HG03095 (cell line): ENCODE results near the gene ISLR2.
A peak's percentile ranks its signal among the peaks of the same experiment; 100 is the strongest.
"Not testable (repeated sequence)": the region's sequence is repeated elsewhere in the genome, so short reads cannot be mapped to it uniquely, and the experiment has no call there.

Source experiments
- ATAC-seq: cut with Tn5 transposase; IDR thresholded peaks from one replicate; pipeline ENCODE4 v1.9.1; 2021; ENCODE audit warnings: moderate library complexity; ENCODE audit not compliant: unreplicated experiment

The ISLR2 gene

GRCh38 chr15:74156678-74157411, 26.5 kb downstream of the ISLR2 start:
- ATAC-seq, result no peak

- ATAC-seq, result no peak
Measured at GRCh38 chr15:74157868-74158827, 27.8 kb downstream of the ISLR2 start.

GRCh38 chr15:74158855-74159650, 28.7 kb downstream of the ISLR2 start:
- peak; percentile 63 for ATAC-seq

- no peak for ATAC-seq
Measured at GRCh38 chr15:74159773-74160172, 29.4 kb downstream of the ISLR2 start.

GRCh38 chr15:74160390-74160789, 30.0 kb downstream of the ISLR2 start:
- ATAC-seq, result not testable (repeated sequence)

GRCh38 chr15:74162195-74162536, 31.8 kb downstream of the ISLR2 start:
- ATAC-seq, result not testable (repeated sequence)

- no peak for ATAC-seq
Measured at GRCh38 chr15:74165461-74165860, 35.1 kb downstream of the ISLR2 start.

GRCh38 chr15:74167891-74168331, 37.5 kb downstream of the ISLR2 start:
- no peak for ATAC-seq

GRCh38 chr15:74168711-74169126, 38.3 kb downstream of the ISLR2 start:
- ATAC-seq, result no peak

GRCh38 chr15:74170071-74170844, 39.9 kb downstream of the ISLR2 start:
- ATAC-seq, result no peak

- no peak for ATAC-seq
Measured at GRCh38 chr15:74170875-74171578, 40.6 kb downstream of the ISLR2 start.

GRCh38 chr15:74171965-74172541, 41.7 kb downstream of the ISLR2 start:
- ATAC-seq, result no peak

- no peak for ATAC-seq
Measured at GRCh38 chr15:74172701-74173379, 42.5 kb downstream of the ISLR2 start.

GRCh38 chr15:74173380-74174218, 43.2 kb downstream of the ISLR2 start, which contains the start of gene ISLR:
Gene ISLR (plus strand): TSS chr15:74173710. CDS start chr15:74174859, 1,149 bp downstream.
- ATAC-seq, result no peak

- ATAC-seq, result no peak
Measured at GRCh38 chr15:74174219-74174957, 44.0 kb downstream of the ISLR2 start.

- ATAC-seq, result no peak
Measured at GRCh38 chr15:74174958-74175253, 44.5 kb downstream of the ISLR2 start.
